ENCODE measurements around the gene LIN28B.

GRCh38 chr6:105111105-105111504, 154.2 kb downstream of the LIN28B start:
- TF ChIP-seq MAX (IDR thresholded peaks at IDR 0.05) (no peak), EGR1 (IDR thresholded peaks at IDR 0.05; ENCODE audit: low read depth in 2 of 2) (no peak), CTCF (IDR thresholded peaks at IDR 0.05; ENCODE audit: low read depth, low read length, missing input control) (no peak), RAD21 (IDR thresholded peaks at IDR 0.05) (no peak), REST (IDR thresholded peaks at IDR 0.05) (no peak), ATF3 (IDR thresholded peaks at IDR 0.05) (no peak), FOXA1 (IDR thresholded peaks at IDR 0.05) (no peak), JUND (IDR thresholded peaks at IDR 0.05) (no peak)
